SK-N-SH treated with all-trans-retinoic acid at 6 μM for 48 hours (cell line): ENCODE measurements around the gene LRBA.

Source experiments
- POU6F1 ChIP-seq: fragments of 250-450 bp; sonication (Bioruptor Pico); IDR thresholded peaks from 2 replicates; pipeline ENCODE4 v1.8.0; 2021; ENCODE audit warnings: low read depth, mild to moderate bottlenecking, moderate library complexity, borderline replicate concordance
- RARB ChIP-seq: fragments of 250-450 bp; sonication (Bioruptor Pico); IDR thresholded peaks from 2 replicates; pipeline ENCODE4 v1.8.0; 2021; ENCODE audit warnings: mild to moderate bottlenecking, moderate library complexity

GRCh38 chr4:150722908-150723362, 292.1 kb downstream of the LRBA start:
- TF ChIP-seq POU6F1 (CRISPR knock-in tag), result no peak
- TF ChIP-seq RARB (CRISPR knock-in tag), result no peak
